NCI-H2081 treated with DMSO at 0.1 percent for 48 hours (cell line): ENCODE data around the gene CPEB3.
"Not testable (repeated sequence)": the region's sequence is repeated elsewhere in the genome, so short reads cannot be mapped to it uniquely, and the experiment has no call there.

Experiments
- DNase-seq: peaks from one replicate; lab custom pipeline; 2025; lab: John Stamatoyannopoulos, UW

CPEB3 gene

GRCh38 chr10:92290837-92291615, at the start of gene CPEB3, which contains the start of gene MARCHF5:
Gene CPEB3 (minus strand): TSS chr10:92291078. CDS start chr10:92240350, 50,728 bp downstream.
Gene MARCHF5 (plus strand): TSS chr10:92291167. CDS start chr10:92291495, 328 bp downstream.
- DNase-seq: peak; percentile 69

- not testable (repeated sequence) for DNase-seq
Measured at GRCh38 chr10:92329927-92330326, 39.0 kb upstream of the CPEB3 start.

- no peak for DNase-seq
Measured at GRCh38 chr10:92328993-92329392, 38.1 kb upstream of the CPEB3 start.

- peak; percentile 8 for DNase-seq
Measured at GRCh38 chr10:92327445-92328433, 36.9 kb upstream of the CPEB3 start.

- no peak for DNase-seq
Measured at GRCh38 chr10:92323079-92323478, 32.2 kb upstream of the CPEB3 start.

GRCh38 chr10:92316610-92317009, 25.7 kb upstream of the CPEB3 start:
- DNase-seq: no peak

GRCh38 chr10:92313750-92314149, 22.9 kb upstream of the CPEB3 start:
- no peak for DNase-seq

GRCh38 chr10:92309272-92309671, 18.4 kb upstream of the CPEB3 start:
- no peak for DNase-seq

GRCh38 chr10:92305133-92306072, 14.5 kb upstream of the CPEB3 start:
- DNase-seq: no peak

- DNase-seq: no peak
Measured at GRCh38 chr10:92304061-92304460, 13.2 kb upstream of the CPEB3 start.

GRCh38 chr10:92303096-92303495, 12.2 kb upstream of the CPEB3 start:
- DNase-seq: no peak

GRCh38 chr10:92298487-92298886, 7.6 kb upstream of the CPEB3 start:
- no peak for DNase-seq

- no peak for DNase-seq
Measured at GRCh38 chr10:92291921-92292845, 1.3 kb upstream of the CPEB3 start.

GRCh38 chr10:92291616-92291865, 663 bp upstream of the CPEB3 start:
- DNase-seq: no peak

- DNase-seq: peak; percentile 63
Measured at GRCh38 chr10:92290076-92290836, 622 bp downstream of the CPEB3 start.

- no peak for DNase-seq
Measured at GRCh38 chr10:92284112-92284704, 6.7 kb downstream of the CPEB3 start.

GRCh38 chr10:92278996-92279696, 11.7 kb downstream of the CPEB3 start:
- DNase-seq: no peak

- DNase-seq: no peak
Measured at GRCh38 chr10:92274071-92274470, 16.8 kb downstream of the CPEB3 start.

GRCh38 chr10:92268748-92269147, 22.1 kb downstream of the CPEB3 start:
- DNase-seq: no peak
